ENCODE measurements around the gene COL11A2.

COL11A2 gene

DNA sequence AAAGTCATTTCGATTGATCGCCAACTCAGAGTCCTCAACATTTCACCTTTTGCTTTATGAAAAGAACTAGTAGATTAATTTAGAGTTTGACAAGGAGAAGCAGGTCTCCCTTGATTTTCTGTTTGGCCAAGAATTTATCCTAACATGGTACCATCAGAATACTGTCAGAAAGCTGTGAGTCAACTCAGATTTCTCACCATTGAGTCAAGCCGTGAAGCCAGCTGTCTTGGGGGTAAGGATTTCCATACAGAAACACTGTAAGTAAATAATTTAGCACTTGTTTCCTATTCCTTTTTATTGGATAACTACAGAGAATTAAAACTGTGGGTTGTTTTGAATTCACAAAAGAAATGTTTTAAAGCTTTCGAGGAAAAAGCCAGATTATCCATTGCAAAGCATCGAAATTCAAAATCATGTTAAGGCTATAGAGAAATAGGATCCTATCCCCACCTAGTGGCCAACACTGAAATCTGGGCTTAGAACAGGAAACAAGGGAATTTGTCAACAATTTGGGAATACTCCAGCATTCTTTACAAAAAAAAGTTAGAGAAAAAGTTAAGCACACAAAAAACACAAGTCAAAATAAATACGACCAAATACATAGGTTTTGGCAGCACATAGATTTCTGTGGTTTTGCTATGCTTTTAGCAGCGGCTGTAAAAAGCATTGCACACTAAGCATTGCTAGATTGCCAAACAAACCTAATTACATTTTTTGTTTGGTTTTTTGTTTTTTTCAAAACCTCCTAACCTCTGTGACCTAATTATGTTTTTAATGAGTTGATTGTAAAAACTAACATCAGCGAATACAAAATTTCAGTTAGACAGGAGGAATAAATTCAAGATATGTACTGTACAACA lies 44.2 kb downstream of the COL11A2 start:
- no peak for DNase-seq

DNA sequence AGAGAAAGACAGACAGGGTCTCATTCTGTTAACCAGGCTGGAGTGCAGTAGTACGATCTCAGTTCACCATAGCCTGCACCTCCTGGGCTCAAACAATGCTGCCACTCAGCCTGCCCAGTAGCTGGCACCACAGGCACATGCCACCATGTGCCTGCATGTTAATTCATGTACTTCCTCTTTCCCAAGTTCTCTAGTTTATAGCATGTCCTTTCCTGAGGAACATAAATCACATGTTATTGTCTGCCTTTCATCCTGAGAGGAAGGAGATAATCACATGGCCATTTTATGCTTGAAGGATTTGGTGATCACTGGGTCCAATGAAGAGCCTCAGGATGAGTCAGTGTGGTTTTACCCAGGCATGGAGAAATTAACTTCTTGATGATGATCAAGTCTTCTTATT lies 47.9 kb downstream of the COL11A2 start:
- DNase-seq, result no peak

DNA sequence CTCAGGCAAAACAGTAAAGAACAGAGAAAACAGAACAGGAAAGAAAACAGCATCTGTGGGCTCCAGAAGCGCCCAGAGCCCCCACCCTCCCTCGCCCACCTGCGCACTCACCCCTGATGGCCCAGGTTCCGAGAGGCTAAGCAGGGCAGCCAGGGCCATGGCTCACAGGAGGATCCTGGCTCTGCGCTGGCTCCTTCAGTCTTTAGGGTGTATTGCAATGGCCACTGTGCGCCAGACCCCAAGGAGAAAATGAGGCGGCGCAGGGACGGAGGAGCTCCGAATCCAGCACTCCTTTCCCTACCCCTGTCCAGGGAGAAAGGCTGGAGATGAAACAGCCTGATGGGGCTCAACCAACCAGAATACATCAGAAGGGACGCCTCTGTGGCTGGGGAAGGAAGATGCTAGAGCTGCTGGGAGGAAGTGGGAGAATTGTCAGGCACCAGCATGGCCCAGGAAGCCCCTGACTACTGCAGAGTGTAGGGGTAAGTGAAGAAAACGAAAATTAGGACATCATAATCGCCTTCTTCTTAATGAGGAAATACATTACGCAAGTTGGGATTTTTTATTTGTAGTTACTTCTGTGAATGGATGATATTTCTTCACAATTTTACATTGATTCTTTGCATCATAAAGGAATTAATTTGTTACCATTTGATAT lies 49.0 kb downstream of the COL11A2 start:
- DNase-seq, result no peak

DNA sequence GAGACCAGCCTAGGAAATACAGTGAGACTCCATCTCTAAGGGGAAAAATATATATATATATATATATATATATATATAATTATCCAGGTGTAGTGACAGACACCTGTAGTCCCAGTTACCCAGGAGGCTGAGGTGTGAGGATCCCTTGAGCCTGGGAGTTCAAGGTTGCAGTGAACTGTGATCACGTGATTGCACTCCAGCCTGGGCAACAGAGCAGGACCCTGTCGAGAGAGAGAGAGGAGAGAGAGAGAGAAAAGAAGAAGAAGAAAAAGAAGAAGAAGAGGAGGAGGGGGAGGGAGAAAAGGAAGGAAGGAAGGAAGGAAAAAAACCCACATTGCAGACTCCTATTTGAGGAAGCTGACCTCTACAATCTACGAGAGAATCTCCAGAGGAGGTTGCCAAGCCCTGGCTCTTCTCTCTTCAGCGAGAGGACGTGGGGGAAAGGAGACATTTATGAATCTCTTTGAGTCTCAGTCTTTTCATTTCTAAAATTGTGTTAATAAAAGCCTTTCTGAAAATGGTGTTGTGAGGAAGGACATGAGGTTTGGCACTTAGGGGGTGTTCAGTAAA lies 49.7 kb downstream of the COL11A2 start:
- DNase-seq, result no peak

DNA sequence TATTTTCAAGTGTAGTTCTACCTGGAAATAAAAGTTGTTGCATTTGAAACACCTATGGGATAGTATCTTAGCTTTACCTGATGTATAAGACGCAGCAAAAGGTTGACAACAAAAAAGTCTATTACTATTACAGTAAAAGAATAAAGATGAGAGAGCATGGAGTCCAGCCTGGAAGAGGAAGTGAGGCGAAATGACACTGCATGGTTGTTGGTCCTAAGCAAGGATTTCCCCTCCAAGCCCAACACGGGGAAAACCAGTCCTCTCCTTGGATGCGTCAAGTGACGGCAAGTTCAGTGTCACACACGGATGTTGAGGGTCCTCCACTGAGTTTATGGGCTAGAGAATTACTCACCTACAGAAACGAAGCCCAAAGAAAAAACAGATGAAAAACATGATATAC lies 51.7 kb downstream of the COL11A2 start:
- no peak for DNase-seq

DNA sequence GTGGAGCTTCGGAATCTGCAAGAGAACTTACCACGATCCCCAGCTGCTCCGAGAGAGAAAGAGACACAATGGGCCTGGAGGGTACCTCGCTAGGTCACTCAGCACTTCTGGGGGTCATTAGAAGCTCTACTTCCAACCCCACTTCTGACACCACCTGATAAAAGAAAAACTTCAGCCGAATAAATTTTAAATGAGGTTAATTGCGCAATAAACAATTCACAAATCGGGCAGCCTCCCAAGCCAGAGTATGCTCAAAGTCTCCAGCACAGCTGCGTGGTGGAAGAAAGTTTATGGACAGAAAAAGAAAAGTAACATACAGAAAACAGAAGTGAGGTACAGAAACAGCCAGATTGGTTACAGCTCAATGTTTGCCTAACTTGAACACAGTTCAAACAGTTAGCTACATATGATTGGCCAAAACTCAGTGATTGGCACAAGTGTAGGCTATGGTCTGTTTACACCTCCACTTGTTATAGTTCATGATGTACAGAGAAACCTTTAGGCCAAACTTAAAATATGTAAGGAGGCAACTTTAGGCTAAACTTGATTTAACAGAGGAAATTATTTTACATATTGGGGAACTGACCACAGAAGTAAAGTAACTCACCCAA lies 52.6 kb downstream of the COL11A2 start:
- DNase-seq, result no peak

DNA sequence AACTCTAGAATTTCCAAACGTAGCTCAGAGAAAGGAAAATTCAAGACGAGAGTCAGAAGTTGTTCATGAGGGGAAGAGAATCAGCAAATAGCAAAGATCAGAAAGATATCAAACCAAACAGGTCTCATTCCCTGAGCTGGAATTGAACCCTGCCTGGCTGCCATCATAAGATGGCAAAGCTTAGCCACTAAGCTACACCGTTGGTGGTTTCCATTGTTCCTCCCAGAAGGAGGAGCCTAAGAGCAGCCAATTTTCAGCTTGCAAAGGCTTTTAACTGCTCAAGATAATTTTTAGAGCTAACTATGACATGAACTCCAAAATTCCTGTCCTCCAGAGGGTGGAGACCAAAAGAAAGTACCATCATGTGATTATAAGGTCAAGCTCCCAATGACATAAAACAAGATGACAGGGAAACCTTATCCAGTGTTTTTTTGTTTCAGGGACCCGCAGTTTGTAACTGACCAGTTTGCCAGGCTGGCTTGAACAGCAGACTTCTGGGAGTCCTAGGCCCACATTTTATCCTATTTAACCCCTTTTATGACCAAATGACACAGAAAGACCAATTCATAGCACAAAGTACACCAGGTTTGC lies 55.9 kb downstream of the COL11A2 start:
- no peak for DNase-seq

DNA sequence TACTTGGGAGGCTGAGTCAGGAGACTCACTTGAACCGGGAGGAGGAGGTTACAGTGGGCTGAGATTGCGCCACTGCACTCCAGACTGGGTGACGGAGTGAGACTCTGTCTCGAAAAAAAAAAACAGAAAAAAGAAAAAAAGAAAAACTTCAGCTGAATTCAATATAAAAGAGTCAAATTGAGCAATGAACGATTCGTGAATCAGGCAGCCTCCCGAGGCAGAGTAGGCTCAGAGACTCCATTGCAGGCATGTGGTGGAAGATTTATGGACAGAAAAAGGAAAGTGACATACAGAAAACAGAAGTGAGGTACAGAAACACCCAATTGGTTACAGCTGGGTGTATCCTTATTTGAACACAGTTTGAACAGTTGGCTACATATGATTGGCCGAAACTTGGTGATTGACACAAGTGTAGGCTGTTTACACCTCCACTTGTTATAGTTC lies 60.2 kb downstream of the COL11A2 start:
- no peak for DNase-seq

DNA sequence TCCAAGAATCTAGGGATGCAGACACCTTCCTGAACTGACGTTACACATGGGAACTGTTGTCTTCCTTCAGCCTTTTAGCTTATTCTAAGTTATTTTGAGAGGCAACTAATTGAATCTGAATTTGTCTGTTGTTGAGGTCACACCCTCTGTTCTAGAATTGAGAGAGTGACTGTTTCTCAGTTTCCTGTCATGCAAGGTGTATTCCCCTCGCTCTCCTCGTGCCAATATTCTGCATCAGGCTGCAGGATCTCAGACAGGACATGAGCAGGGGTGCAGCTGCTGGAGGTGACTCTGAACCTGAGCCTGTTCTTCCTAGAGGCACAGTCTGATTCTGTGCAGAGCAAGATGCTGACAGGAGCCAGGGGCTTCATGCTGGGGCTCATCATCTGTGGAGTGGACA lies 63.9 kb downstream of the COL11A2 start:
- no peak for DNase-seq

DNA sequence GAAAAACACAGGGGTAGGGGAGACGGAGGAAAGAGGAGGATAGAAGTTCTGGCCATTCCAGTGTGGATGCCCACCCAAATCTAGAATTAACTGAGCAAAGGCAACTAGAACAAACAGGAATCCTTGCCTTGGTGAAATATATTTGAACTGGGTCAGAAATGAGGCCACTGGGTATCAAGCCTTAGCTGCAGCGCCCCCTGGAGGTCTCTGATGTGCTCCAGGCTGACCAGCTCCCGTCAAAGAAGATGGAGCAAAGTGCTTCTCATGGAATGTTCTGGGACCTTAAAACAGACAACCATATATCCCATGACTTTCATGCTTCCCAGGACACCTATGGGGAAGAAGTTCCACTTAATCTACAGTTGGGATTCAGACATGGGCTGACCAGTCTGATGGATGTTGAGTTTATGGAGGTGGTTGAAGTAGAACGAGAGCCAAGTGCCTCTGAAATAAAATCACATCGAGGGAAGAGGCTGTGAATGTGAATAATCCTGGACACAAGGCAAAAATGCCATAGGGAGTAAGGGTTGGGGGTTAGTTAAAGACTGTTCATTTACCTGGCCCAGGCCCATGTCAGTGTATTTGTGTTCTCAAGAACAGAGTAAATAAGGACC lies 66.1 kb downstream of the COL11A2 start:
- peak; percentile 8 for DNase-seq

DNA sequence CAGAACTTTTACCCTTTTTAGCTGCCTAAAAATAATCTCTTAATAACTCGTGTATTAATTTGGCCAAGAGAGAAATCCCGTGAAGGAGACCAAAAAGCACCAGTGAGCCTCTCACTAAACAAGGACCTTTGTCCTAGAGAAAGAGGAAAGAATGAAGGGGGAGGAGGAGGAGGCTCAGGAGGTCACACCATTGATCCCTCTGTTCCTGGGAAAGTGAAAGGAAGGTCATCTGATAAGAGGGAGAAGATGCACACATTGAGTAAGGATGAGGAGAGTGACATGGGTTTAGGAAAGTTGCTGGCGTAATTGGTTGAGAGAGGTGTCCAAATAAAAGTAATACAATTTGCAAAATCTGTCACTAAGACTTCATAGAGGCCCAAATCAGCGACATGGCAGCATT lies 67.3 kb downstream of the COL11A2 start:
- no peak for DNase-seq

DNA sequence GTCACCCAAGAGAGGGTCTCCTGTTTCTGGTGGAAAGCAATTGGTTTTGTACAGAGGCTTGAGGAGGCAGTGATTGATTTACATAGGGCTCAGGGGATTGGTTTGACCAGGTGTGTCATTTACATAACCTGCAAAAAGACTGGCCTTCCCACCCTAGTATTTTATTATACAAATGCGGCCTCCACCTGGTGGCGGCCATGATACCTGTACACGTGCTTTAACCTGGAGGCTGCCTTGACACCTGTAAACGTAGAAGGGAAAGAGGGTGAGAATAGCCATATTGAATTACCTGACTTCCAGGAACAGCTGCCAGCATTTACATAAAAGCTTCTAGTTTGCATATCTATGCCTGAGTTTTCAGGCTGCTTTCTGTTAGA lies 67.8 kb downstream of the COL11A2 start:
- no peak for DNase-seq

DNA sequence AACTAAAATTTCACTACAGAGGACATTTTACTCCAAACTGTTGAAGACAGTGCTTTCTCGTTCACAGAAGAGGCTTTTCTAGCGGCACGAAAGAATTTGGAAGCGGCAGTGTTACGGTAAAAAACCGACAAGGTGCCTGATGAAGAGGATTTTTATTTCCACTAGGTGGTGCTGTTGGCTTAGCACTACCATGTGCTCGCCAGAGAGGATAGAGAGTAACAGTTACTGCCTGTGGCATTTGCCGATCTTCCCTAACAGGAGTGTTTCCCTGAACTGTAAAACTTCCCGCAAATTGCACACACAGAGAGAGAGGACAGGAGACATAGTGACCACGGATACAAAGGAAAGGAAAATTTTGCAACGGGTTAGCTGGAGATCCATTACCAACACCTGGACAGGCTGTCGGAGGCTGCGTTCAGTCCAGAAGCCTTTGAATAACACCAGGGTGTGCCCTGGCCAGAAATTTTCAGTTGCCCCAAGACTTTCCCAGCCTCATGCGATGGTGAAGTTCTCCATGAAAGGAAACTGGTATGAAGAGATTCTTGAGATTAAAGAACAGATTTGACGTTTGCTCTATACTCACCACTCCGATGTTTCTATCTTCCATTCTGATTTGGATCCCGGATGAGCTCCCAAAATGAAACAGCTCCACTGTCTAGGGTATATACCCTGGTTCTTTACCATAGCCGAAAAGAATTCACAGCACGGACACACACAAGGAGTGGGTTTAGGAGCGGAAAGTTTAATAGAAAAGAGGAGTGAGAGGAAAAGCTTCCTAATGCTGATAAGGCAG lies 68.3 kb downstream of the COL11A2 start:
- DNase-seq, result peak; percentile 4

DNA sequence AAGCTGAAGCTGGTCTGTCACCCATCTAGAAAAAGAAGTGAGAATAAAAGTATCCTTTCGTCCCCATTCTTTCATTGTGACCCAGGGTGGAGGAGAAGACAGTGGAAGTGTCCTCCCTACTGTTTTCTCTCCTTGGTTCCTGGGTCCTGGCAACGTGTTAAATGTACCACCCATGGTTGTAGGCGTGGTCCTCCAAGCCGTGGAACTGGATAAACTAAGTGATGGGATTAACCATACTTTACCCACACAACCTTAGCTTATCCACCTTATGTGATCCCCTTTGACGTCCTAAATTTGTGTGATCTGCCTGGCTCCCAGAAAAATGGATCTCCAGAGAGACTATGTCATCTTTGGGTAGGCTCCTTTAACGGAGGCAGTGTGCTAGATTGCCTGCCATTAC lies 69.1 kb downstream of the COL11A2 start:
- no peak for DNase-seq

DNA sequence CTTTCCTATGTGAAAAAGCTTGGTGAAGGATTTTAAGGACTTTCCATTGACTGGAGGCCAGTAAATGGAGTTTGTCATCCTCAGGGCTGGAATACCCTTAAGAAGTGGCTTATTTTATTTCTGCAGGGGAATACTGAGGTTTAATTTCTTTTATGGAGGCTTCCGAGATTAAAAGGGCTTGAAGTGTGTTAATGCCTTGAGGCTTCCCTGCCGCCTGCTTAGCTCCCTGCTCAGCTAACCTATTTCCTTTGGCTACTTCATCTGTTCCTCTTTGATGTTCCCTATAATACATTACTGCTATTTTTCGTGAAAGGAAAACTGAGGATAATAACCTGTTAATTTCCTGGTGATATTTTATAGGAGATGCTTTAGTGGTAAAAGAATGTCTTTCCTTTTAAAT lies 72.3 kb downstream of the COL11A2 start:
- no peak for DNase-seq

DNA sequence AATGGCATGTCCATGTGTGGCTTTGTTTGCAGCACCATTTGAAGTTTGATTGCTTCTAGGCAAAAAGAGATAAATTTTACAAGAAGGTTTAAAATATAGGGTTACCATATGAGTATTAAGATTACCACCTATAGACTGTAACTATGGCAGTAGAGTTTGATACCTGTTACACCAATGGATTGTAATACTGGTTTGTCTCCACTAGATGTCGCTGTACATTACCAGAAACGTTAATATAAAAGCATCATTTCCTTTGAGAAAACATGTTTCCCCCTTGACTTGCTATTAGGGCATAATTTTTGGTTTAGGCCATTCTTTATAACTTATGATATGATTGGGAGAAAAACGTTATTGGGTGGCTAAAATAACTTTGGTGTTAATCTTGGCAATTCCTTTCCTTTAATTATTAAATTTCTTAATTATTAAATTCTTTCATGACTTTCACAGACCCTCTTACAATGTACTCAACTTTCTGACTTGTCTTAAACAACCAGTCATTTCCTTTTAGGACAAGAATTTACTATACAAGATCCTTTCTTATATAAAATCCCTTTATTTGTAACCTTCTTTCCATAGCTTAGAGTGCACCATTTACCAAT lies 73.6 kb downstream of the COL11A2 start:
- DNase-seq, result peak; percentile 16

DNA sequence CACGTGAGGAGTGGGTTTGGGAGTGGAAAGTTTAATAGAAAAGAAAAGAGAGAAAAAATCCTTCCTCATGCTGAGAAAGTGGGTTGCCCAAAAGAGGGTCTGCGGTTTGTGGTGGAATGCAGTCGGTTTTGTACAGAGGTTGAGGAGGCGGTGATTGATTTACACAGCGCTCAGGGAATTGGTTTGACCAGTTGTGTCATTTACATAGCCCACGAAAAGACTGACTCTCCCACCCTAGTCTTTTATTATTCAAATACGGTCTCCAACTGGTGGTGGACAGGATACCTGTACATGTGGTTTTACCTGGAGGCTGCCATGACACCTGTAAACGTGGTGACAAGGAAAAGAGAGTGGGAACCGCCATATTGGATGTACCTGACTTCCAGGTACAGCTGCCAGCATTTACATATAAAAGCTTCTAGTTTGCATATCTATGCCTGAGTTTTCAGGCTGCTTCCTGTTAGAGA lies 74.4 kb downstream of the COL11A2 start:
- DNase-seq, result no peak

DNA sequence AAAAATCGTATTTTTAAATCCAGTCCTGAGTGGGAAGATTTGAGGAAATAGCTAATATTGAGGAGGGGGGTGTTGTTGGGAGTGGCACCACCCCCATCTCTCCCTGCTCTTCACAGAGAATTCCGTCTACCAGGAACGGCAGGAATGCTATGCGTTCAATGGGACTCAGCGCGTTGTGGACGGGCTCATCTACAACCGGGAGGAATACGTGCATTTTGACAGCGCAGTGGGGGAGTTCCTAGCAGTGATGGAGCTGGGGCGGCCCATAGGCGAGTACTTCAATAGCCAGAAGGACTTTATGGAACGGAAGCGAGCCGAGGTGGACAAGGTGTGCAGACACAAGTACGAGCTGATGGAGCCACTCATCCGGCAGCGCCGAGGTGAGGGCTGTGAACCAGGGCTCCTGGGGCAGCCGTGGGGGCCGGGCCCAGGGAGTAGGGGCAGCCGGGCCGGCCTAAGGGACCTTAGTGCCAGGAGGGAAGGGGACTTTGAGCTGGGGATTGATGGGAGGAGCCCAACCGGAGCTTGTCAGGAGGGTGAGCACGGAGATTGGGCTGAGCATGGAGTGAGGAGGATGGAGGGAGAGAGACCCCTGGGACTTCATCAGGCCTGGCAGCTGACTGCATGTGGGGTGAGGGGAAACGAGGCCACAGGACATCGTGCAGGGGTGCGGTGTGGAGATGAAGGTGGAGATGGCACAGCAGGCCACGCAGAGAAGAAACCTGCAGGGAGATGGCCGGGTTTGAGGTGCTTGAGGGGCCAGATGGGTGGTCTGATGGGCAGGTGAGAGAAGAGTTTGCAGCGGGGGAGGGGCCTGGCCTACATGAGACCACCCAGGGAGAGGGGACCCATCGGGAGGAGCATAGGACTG lies 75.2 kb downstream of the COL11A2 start:
- no peak for DNase-seq

DNA sequence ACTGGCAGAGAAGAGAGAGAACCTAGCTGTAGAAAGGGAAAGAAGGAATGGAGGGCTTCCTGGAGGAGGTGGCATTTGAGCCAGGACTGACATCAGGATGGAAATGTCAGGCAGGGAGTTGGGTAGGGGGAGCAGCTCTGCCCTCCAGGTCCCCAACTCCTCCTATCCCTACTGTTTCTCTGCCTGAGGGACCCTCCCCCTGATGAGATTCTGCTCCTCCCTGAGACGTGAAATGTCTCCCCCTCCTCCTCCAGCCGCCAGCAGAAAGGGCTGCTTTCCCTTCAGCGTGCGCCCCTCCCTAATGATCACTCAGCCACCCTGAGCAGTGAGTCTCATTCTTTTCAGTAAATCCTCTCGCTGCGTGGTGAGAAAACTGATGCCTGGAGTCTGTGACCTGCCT lies 75.8 kb downstream of the COL11A2 start:
- DNase-seq, result no peak

DNA sequence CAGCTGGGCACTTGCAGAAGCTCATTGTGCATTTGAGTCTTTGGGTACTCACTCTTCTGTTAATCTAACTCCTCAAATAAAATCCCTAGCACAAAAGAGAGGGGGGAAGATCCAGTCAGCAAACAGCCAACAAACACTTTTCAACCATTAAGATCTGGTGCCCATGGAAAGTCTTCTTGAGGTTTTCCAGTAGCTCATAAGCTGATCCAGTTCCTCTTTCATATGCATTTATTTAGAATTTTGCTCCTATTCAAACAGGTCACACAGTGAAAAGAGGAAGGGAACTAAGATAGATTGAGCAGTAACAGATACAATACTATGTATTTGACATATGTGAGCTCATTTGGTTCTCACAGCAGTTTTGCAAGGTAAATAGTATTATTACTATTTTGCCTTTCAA lies 77.9 kb downstream of the COL11A2 start:
- no peak for DNase-seq

DNA sequence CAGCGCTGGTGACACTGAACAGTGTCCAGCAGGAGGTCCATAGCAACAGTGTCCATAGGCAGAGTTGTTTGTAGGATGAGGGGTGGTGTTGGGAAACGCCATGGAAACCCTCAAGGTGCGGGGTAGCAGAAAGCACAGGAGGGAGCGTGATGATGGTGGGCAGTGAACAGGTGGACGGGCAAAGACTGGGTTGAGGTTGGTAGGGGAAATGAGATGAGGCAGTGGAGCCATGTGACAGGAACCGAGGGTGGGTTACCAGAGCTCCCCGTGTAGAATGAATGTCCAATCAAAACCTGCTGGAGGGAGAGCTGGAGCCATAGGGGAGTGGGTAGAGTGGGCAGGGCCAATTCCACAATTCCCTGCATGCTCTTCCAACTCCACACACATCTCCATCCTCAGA lies 78.5 kb downstream of the COL11A2 start:
- no peak for DNase-seq

All from NCI-H1092 (cell line).